Spleen (tissue), 11 donors: ENCODE measurements around the gene EXT2. TPM values are rescaled to one million over a fixed set of nuclear protein-coding genes. Genes with fewer than 3 reads are reported as not detected.

Experiments used
- DNase-seq: peaks from one replicate; pipeline ENCODE4 v3.0.0-alpha.2; 2020
- H3K27ac ChIP-seq, 8 donors: fragments of 200-600 bp; sonication (generic) in 7 of 8; 1 replicate in 4 of 8; 2 replicates in 4 of 8; pipeline versions ENCODE4 v1.5.0 to v1.8.0; 2016 to 2021; ENCODE audit warnings: inconsistent platforms in 4 of 8, mild to moderate bottlenecking in 4 of 8, moderate library complexity in 1 of 8
- H3K27me3 ChIP-seq, 7 donors: fragments of 200-600 bp; sonication (generic) in 6 of 7; replicated peaks in 1 of 7; 1 replicate in 4 of 7; 2 replicates in 3 of 7; pipeline versions ENCODE4 v1.5.0 to v1.8.0; 2016 to 2021; ENCODE audit warnings: inconsistent platforms in 3 of 7, mild to moderate bottlenecking in 1 of 7
- H3K36me3 ChIP-seq, 6 donors: fragments of 200-600 bp; sonication (generic) in 5 of 6; 1 replicate in 4 of 6; 2 replicates in 2 of 6; pipeline versions ENCODE4 v1.5.0 to v1.8.0; 2016 to 2021; ENCODE audit warnings: inconsistent platforms in 2 of 6
- H3K4me1 ChIP-seq, 6 donors: fragments of 200-600 bp; sonication (generic) in 5 of 6; 1 replicate in 3 of 6; 2 replicates in 3 of 6; pipeline versions ENCODE4 v1.5.0 to v1.8.0; 2016 to 2021; ENCODE audit warnings: inconsistent platforms in 3 of 6
- H3K4me3 ChIP-seq, 8 donors: fragments of 200-600 bp; sonication (generic) in 7 of 8; 1 replicate in 4 of 8; 2 replicates in 4 of 8; pipeline versions ENCODE4 v1.5.0 to v1.8.0; 2016 to 2021; ENCODE audit warnings: inconsistent platforms in 4 of 8, mild to moderate bottlenecking in 4 of 8, moderate library complexity in 2 of 8
- H3K9me3 ChIP-seq, 8 donors: fragments of 200-600 bp; sonication (generic) in 7 of 8; 1 replicate in 4 of 8; 2 replicates in 4 of 8; pipeline versions ENCODE4 v1.5.0 to v1.8.0; 2016 to 2021; ENCODE audit warnings: inconsistent platforms in 4 of 8
- CTCF ChIP-seq, 11 experiments: fragments of 200-600 bp in 7 of 11; fragments of 450-650 bp in 4 of 11; sonication (generic) in 4 of 11; IDR thresholded peaks in 8 of 11; conservative IDR thresholded peaks in 3 of 11; 1 replicate in 7 of 11; 2 replicates in 4 of 11; pipeline versions ENCODE4 v1.4.0 to v1.8.0; 2016 to 2021; ENCODE audit warnings: antibody characterized with exemption in 11 of 11, inconsistent platforms in 4 of 11, mild to moderate bottlenecking in 1 of 11
- POLR2A ChIP-seq, 3 donors: fragments of 450-650 bp; IDR thresholded peaks; one replicate each; pipeline ENCODE4 v1.5.1; 2017; ENCODE audit warnings: antibody characterized with exemption in 3 of 3, mild to moderate bottlenecking in 1 of 3
- POLR2AphosphoS5 ChIP-seq, 3 donors: sonication (generic); formaldehyde crosslinking; IDR thresholded peaks; one replicate each; pipeline ENCODE4 v1.5.1; 2017; ENCODE audit warnings: antibody characterized with exemption in 3 of 3
- WGBS, 5 donors: extraction: QIAGEN DNeasy Blood & Tissue Kit in 3 of 5; methylation state at CpG; one replicate each; pipeline versions ENCODE4 v1.1.5 to v1.1.7; 2013 to 2018; 5-methylcytosine and 5-hydroxymethylcytosine counted together
- intact Hi-C: fragments of 100-400 bp; cut with DNase I; formaldehyde crosslinking; loops from one replicate; pipeline ENCODE4 v1.15.0; 2023; ENCODE audit warnings: low total_unique reads
- polyA plus RNA-seq, 3 donors: library from polyadenylated mRNA; stranded (reverse); fragments of 200-250 nt; gene quantifications; one replicate each; pipeline ENCODE4 v1.2.1, GENCODE V29; 2013
- total RNA-seq, 7 donors: library from RNA; depleted of rRNA in 3 of 7; stranded (reverse); fragments of >200 nt in 3 of 7; fragmentation: NEBNext Ultra II Directional in 4 of 7; extraction: Animal tissue kit (Norgen Biotek cat#: 25700) in 4 of 7; gene quantifications; one replicate each; pipeline versions ENCODE4 v1.1.0 to v1.2.1, GENCODE V29; 2016 to 2021
- donor health status: healthy with polysubstance abuse.
- donor health status: DM: no; HTN: no; CAD: no; lungs with moderate emphysema.
- donor health status: DM: no; HTN: no; CAD: no.
- donor health status: Bipolar disorder and iron deficiency.
- donor health status: healthy.
- donor health status: DM: no; HTN: no; CAD: no.
- donor health status: DM: yes; HTN: yes; CAD: no.

EXT2 gene
- total and polyA plus RNA-seq, 10 donors: 10.0 to 60.1 (median 41.3) TPM

DNA sequence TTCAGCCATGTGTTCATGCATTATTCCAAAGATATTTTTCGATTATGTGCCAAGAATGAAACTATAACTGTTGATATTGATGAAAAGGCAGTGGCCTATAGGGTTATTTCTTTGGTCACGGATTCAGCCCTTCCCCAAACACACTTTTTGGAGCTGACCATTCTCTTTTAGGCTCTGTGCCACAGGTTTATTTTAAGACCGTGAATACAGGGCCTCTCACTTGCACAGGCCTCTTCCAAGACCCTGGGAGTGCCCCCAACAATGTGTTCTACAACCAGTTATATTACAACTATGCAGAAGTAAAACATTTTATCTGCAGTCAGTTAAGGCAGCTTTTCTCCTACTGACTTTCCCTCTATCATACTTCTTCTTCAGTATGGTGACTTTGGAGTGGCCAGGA is 109.9 kb downstream of the EXT2 start:
- H3K4me3 ChIP-seq: no peak overlapping the region
- 89 to 93% (median 90%) methylated on average over 3 of the region's 3 CpGs for WGBS, 5 donors
- no peak overlapping the region for H3K27ac ChIP-seq
- intact Hi-C loops: no loop called here
- no peak for DNase-seq
- TF ChIP-seq POLR2A (IDR thresholded peaks at IDR 0.05) (no peak), CTCF (IDR thresholded peaks at IDR 0.05 in 8 of 11, conservative IDR thresholded peaks at IDR 0.05 in 3 of 11) (no peak), POLR2AphosphoS5 (IDR thresholded peaks at IDR 0.05) (no peak)
- no peaks in the 10 kb centered on the region for H3K9me3 ChIP-seq
- H3K4me1 ChIP-seq: no peaks in the 10 kb centered on the region
- H3K36me3 ChIP-seq: peaks cover 0 to 90% (median 12%) of the 10 kb centered on the region in 6 donors
- no peaks in the 10 kb centered on the region for H3K27me3 ChIP-seq

DNA sequence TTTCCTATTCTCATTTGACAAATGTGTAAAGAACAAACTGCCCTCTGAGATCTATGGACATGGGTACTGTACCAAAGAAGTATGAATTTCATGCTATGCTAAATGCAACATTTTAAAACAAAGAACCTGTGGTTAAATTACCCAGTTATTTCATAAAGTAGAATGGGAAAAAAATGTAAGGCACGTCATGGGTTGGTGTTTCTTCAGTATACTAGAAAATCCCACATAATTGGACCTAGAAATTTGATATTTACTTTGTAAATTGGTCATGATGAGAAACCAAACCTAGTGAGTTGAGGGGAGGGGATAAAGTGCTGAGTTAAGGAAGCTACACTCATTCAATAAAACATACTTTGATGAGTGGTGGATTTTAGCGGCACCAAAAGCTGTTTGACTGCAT is 110.4 kb downstream of the EXT2 start:
- intact Hi-C loops: no loop called here
- WGBS, 5 donors: 93 to 98% (median 97%) methylated on average over 2 of the region's 2 CpGs
- DNase-seq: no peak
- TF ChIP-seq CTCF (IDR thresholded peaks at IDR 0.05 in 8 of 11, conservative IDR thresholded peaks at IDR 0.05 in 3 of 11) (no peak), POLR2A (IDR thresholded peaks at IDR 0.05) (no peak), POLR2AphosphoS5 (IDR thresholded peaks at IDR 0.05) (no peak)
- Histone ChIP-seq H3K4me1 (no peaks in the 10 kb centered on the region), H3K9me3 (peaks cover 0 to under 1% (median 0%) of the 10 kb centered on the region in 8 donors), H3K36me3 (peaks cover 0 to 90% (median 12%) of the 10 kb centered on the region in 6 donors), H3K27me3 (no peaks in the 10 kb centered on the region), H3K27ac (no peak overlapping the region), H3K4me3 (no peak overlapping the region)

DNA sequence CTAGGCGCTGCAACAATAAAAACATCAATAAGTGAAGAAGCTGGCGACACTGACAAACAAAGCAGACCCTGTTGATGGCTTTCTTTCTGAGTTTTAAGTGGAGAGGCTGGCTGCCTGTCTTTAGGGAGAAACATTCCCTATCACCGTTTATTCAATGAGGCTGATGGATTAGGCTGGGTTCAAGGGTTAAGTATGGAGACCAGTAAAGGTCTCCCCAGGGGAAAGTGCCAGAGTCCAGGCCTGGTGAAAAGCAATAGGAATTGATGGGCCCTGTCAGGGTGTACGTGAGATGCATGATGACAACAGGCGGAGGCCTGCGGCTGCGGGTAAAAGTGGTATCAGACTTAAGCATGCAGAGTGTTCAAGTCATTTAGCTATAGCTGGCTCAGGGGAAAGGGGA is 111.8 kb downstream of the EXT2 start:
- Histone ChIP-seq H3K27me3 (no peaks in the 10 kb centered on the region), H3K36me3 (peaks cover 0 to 91% (median 12%) of the 10 kb centered on the region in 6 donors), H3K4me1 (no peaks in the 10 kb centered on the region), H3K4me3 (no peak overlapping the region), H3K9me3 (peaks cover 0 to 15% (median 7%) of the 10 kb centered on the region in 8 donors), H3K27ac (no peak overlapping the region)
- WGBS, 5 donors: 90 to 95% (median 95%) methylated on average over 7 of the region's 7 CpGs
- no peak for TF ChIP-seq CTCF (IDR thresholded peaks at IDR 0.05 in 8 of 11, conservative IDR thresholded peaks at IDR 0.05 in 3 of 11)
- TF ChIP-seq POLR2AphosphoS5 (IDR thresholded peaks at IDR 0.05): no peak
- TF ChIP-seq POLR2A (IDR thresholded peaks at IDR 0.05): no peak
- no peak for DNase-seq
- intact Hi-C loops: no loop called here

GRCh38 chr11:44208976-44209603 is 113.6 kb downstream of the EXT2 start:
- H3K4me3 ChIP-seq: no peak overlapping the region
- TF ChIP-seq CTCF (IDR thresholded peaks at IDR 0.05 in 8 of 11, conservative IDR thresholded peaks at IDR 0.05 in 3 of 11): no peak
- no peak for TF ChIP-seq POLR2A (IDR thresholded peaks at IDR 0.05)
- TF ChIP-seq POLR2AphosphoS5 (IDR thresholded peaks at IDR 0.05): no peak
- 78 to 90% (median 83%) methylated on average over 2 of the region's 2 CpGs for WGBS, 5 donors
- H3K36me3 ChIP-seq: peaks cover 0 to 77% (median 11%) of the 10 kb centered on the region in 6 donors
- intact Hi-C loops: no loop called here
- no peaks in the 10 kb centered on the region for H3K27me3 ChIP-seq
- H3K27ac ChIP-seq: no peak overlapping the region
- H3K4me1 ChIP-seq: no peaks in the 10 kb centered on the region
- no peak for DNase-seq
- peaks cover 0 to 21% (median 13%) of the 10 kb centered on the region in 8 donors for H3K9me3 ChIP-seq
